Activated CD8-positive, alpha-beta memory T cell treated with anti-CD3 and anti-CD28 coated beads, Interleukin-2, amount 50 U/mL, for 1 hour (primary cell): Measurements from ENCODE around the gene KCNJ12.
"Not testable (repeated sequence)": the region's sequence is repeated elsewhere in the genome, so short reads cannot be mapped to it uniquely, and the experiment has no call there.

ENCODE experiments used
- DNase-seq: peaks from one replicate; pipeline ENCODE4 v3.0.0-alpha.2; 2020; ENCODE audit errors: extremely low read depth

KCNJ12 gene

DNA sequence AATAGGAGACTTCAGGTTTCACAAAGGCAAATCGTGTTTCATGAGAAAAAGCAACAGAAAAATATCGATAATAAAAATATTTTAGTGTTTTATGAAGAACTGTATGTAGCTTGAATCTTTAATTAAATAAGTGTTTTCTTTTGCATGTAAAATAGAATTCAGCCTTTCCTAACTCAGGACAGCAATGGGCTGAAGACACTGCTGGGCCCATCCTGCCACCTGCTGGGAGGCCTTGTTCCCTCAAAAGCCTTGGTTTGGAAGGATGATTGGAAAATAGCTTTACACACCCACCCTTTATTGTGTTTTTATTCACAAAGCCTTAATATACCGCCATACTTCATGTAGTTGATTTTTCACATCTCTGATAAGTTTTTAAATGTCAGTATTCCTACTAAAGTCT lies 73.7 kb downstream of the KCNJ12 start:
- DNase-seq, result not testable (repeated sequence)

GRCh38 chr17:21451975-21452374 lies 75.8 kb downstream of the KCNJ12 start:
- no peak for DNase-seq

- no peak for DNase-seq
Measured at GRCh38 chr17:21452377-21453143, 76.4 kb downstream of the KCNJ12 start.

DNA sequence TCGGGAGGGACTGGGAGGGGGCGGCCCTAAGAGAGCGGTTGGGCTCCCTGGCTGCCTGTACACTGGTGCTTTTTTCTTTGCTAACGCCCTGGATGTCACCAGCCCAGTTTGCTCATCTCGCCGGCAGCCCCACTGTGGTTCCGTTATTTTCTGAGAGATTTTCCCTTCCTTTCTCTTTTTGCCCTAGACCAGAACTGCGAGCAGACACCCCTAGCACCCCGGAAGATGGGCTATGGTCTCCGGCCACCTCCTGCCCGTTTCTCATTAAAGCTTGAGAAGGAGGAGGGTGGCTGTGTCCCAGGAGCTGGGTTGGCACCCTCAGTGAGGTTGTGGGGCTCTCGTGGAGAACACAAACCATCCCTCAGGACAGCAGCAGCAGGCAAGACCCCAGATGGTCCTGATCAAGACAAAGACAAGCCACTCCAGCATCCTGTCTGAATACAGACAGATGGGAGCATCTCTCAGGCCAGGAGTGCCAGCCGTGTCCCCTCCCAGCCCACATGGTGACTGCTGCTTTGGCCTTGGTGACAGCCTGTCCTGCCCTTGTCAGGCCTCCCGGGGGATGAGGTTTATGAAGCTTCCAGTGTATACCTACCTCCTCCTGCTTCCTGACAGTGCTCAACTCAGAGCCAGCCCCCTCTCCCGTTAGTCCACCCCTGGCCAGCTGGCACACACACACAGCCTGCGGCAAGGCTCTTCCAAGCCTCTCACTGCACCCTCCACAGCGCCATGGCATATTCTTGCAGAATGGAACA lies 77.2 kb downstream of the KCNJ12 start:
- no peak for DNase-seq

GRCh38 chr17:21454006-21454405 lies 77.8 kb downstream of the KCNJ12 start:
- DNase-seq, result not testable (repeated sequence)

DNA sequence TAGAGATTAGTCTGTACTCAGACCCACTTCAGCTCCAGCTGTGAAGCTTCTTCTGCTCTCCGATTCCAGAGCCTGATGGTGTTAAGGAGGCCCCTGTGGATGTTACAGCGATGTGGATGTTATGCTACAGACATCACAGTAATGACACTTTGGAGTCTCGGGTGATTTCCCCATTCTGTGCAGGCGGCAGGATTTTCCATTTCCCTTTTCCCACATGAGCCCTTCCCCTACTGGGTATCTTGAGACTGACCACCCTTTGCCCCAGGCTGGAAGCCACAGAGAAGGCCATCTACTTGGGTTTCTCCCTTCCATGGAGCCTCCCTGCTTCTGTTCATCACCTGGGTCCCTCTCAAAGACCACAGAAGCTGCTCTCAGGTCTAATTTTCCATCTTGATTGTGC lies 78.3 kb downstream of the KCNJ12 start:
- no peak for DNase-seq

DNA sequence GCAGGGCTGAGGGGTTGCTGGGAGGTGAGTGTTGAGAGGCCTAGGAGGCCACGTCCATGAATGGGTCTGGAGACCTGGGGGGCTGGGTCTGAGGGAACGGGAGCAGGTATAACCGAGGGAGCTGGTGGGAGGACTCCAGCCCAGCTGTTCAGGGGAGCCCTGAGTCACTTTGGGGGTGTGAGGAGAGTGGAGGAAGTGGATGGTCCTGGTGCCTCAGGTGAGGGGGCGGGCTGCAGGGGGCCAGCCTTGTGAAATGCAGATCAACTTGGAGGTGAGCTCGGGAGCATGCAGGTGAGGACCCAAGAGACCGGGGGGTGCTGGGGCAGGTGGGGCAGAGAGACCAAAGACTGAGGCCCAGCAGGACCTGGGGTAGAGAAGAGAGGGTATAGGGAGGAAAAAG lies 79.6 kb downstream of the KCNJ12 start:
- no peak for DNase-seq

- not testable (repeated sequence) for DNase-seq
Measured at GRCh38 chr17:21456449-21456848, 80.3 kb downstream of the KCNJ12 start.

DNA sequence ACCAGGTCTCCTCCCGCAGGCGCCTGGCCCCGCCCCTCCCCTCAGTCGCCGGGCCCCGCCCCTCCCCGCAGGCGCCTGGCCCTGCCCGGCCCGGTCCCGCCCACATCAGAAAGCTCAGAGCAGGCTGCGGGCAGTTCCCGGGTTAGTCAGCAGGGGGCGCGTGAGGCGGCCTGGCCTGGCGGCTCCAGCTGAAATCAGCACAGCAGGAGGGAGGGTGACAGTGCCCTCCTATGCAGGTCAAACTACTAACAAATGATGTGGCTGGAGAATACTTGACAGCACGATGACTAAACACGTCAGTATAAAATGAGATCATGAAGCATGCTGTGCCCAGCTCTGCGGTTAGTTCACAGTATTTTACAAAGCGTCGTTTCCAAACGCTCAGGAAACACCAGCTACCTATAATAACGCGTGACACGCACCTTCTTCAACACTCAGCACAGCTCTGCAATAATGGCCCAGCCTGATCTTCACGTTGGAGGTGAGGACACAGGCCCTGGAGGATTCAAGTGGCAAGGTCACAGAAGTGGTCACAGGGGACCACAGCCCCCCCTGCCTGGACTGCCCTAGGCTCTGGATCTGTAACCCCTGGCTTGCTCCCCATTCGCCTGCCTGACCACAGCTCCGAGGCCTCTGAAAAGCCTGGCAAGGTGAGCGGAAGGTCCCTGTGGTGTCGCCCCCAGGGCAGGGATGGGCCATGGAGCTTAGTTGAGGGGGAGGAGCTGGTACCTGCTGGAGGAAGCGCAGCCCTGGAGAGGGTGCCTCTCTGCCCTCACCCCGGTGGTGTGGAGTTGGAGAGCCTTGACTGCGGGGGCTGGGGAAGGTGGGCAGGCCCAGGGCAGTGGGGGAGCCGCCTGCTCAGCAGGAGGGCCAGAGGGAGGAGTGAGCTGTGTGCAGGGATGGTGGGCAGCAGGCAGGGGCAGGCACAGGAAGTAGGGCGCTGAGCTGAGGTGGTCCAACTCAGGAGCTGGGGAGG lies 81.2 kb downstream of the KCNJ12 start:
- peak; percentile 71 for DNase-seq

DNA sequence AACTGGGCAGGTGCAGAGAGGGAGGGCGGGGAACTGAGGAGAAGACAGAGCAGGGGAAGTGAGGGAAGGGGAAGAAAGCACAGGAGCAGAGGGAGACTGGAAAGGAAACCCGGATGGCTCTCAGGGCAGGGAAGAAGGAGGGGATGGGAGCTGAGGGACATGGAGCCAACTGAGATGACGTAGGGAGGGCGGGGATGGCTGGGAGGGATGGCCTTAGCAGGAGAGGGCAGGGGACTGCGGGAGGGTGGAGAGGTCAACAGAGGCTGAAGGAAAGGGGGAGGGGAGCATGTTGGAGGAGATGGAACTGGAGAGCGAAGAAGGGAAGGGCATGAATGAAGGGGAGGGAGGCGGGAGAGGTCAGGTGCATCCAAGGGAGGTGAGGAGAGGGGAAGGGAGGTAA lies 81.9 kb downstream of the KCNJ12 start:
- DNase-seq, result no peak

DNA sequence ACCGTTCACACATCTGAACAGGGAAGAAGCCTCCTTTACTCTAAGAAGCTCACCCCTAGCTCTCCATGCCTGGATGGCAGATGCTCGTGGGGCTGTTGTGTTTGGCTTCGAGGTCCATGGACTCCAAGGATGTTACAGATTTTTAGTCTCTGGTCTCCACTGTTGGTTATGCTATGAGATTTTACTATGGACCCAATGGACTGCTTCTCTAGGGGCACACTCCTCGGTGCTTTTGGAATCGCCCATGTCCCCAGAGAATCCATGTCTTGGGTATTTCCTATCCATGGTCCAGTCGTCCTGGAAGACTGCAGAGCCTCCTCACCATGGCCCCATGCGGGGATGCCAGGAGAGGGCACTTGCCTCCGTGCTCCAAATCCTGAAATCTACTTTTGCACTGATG lies 83.4 kb downstream of the KCNJ12 start:
- DNase-seq, result no peak

DNA sequence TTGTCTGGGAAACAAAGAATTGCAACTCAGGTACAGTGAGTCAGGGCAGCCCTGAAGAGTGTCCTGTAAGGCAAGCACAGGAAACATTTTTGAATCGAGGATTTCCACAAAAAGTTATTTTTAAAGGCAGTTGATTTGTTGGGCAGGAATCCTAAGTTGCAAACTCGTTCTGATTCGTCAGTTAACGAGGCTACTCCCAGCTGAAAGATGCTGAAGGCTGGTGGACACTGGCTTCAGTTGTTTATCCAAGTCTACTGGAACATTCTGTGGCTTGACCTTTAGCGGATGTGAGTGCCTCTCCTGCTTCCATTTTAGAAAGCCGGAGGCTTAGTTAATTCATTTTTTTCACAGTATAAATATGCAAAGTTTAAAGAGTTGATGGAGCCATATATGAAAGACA lies 84.2 kb downstream of the KCNJ12 start:
- DNase-seq, result no peak

DNA sequence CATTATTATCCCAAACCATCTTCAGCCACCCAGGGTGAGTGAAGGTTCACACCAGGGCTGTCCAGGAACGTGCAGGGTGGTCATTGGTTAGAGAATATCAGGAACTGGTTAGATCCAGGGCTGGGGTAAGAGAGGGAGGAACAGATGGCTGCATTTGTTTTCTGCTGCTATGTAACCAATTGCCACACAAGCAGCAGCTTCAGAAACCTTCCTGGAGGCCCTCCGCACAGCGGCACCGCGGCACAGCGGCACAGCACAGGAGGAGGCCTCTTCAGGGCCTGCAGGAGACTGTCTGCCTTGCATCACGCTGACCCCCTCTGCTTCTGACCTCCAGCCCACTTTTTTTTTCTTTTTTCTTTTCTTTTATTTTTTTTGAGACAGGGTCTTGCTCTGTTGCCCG lies 86.1 kb downstream of the KCNJ12 start:
- DNase-seq, result no peak

DNA sequence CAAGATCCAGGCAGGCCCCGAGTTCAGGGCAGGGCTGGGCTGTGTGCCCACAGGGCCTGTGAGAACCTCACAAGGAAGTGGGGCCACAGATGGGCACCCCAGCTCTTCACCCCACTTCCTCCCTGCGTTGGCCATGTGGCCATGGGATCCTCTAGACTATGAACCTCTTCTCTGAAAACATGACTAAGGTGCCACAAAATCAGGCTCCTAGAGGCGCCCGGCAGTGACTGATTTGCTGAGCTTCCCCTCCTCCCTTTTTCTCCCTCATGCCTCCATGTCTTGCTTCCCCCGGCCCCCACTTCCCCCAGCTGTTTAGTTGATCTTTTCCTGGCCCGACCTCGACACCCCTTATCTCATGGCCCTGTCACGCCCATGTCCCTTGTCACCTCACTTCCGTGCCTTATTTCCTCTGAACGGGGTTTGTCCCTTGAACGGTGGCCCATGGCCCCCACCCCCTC lies 87.1 kb downstream of the KCNJ12 start:
- DNase-seq, result no peak

- DNase-seq, result no peak
Measured at GRCh38 chr17:21463779-21464407, 87.7 kb downstream of the KCNJ12 start.

DNA sequence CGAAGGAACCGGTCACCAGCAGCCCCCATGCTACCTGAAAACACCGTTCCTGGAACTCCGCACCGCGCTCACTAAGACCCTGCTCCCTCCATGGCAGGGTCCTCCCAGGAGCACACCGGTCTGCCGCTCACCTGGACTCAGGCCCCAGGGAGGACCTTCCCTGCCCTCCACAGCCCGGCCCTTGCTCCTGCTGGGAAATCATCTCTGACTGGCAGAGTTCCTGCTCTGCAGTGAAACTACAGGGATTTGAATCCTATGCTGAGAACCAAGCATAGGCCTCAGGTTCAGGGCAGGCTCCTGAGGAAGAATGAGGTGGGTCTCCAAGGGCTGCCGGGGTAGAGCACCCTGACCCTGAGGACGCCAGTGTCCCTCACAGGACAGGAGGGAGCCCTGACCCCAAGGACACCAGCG lies 88.5 kb downstream of the KCNJ12 start:
- no peak for DNase-seq

GRCh38 chr17:21466550-21466949 lies 90.4 kb downstream of the KCNJ12 start:
- DNase-seq, result no peak

GRCh38 chr17:21467196-21467595 lies 91.0 kb downstream of the KCNJ12 start:
- DNase-seq, result no peak

- DNase-seq, result no peak
Measured at GRCh38 chr17:21467739-21468490, 91.8 kb downstream of the KCNJ12 start.
